Ishikawa (cell line): ENCODE data around the gene AKAP9.

ENCODE experiments used
- CEBPB ChIP-seq: IDR thresholded peaks from 2 replicates; pipeline ENCODE4 v1.6.1; 2012
- CREB1 ChIP-seq: IDR thresholded peaks from 2 replicates; pipeline ENCODE4 v1.6.1; 2012; ENCODE audit warnings: low read depth
- EGR1 ChIP-seq: IDR thresholded peaks from 2 replicates; pipeline ENCODE4 v1.6.1; 2012
- EP300 ChIP-seq: IDR thresholded peaks from 2 replicates; pipeline ENCODE4 v1.6.1; 2012; ENCODE audit warnings: borderline replicate concordance
- FOXM1 ChIP-seq: IDR thresholded peaks from 2 replicates; pipeline ENCODE4 v1.6.1; 2012; ENCODE audit warnings: low read depth, borderline replicate concordance
- MAX ChIP-seq: IDR thresholded peaks from 2 replicates; pipeline ENCODE4 v1.6.1; 2012
- NFIC ChIP-seq: IDR thresholded peaks from 2 replicates; pipeline ENCODE4 v1.6.1; 2012
- RAD21 ChIP-seq: IDR thresholded peaks from 2 replicates; pipeline ENCODE4 v1.6.1; 2012; ENCODE audit warnings: low read depth
- REST ChIP-seq: IDR thresholded peaks from 2 replicates; pipeline ENCODE4 v1.6.1; 2012; ENCODE audit warnings: low read depth, mild to moderate bottlenecking
- TAF1 ChIP-seq: IDR thresholded peaks from 2 replicates; pipeline ENCODE4 v1.6.1; 2012; ENCODE audit warnings: low read depth, mild to moderate bottlenecking
- TCF12 ChIP-seq: IDR thresholded peaks from 2 replicates; pipeline ENCODE4 v1.6.1; 2012; ENCODE audit warnings: low read depth
- TEAD4 ChIP-seq: IDR thresholded peaks from 2 replicates; pipeline ENCODE4 v1.6.1; 2012
- USF1 ChIP-seq: IDR thresholded peaks from 2 replicates; pipeline ENCODE4 v1.6.1; 2012
- YY1 ChIP-seq: IDR thresholded peaks from 2 replicates; pipeline ENCODE4 v1.6.1; 2012; ENCODE audit warnings: low read depth
- ZBTB7A ChIP-seq: IDR thresholded peaks from 2 replicates; pipeline ENCODE4 v1.6.1; 2012; ENCODE audit warnings: low read depth

Gene AKAP9

GRCh38 chr7:92010215-92010614 is 69.6 kb downstream of the AKAP9 start:
- no peak for TF ChIP-seq TEAD4
- TF ChIP-seq FOXM1: no peak
- no peak for TF ChIP-seq RAD21
- no peak for TF ChIP-seq TAF1

GRCh38 chr7:92013611-92014010 is 72.9 kb downstream of the AKAP9 start:
- no peak for TF ChIP-seq TEAD4
- TF ChIP-seq RAD21: no peak
- TF ChIP-seq NFIC: no peak
- no peak for TF ChIP-seq YY1
- no peak for TF ChIP-seq EP300
- TF ChIP-seq CREB1: no peak
- no peak for TF ChIP-seq TCF12
- TF ChIP-seq FOXM1: no peak
- TF ChIP-seq CEBPB: no peak
- no peak for TF ChIP-seq REST
- TF ChIP-seq USF1: no peak
- TF ChIP-seq MAX: no peak
- no peak for TF ChIP-seq EGR1

- no peak for TF ChIP-seq REST
- TF ChIP-seq CREB1: no peak
- no peak for TF ChIP-seq EGR1
- no peak for TF ChIP-seq FOXM1
- TF ChIP-seq EP300: no peak
- no peak for TF ChIP-seq ZBTB7A
Observed at GRCh38 chr7:92020636-92021035, 80.0 kb downstream of the AKAP9 start.

- no peak for TF ChIP-seq NFIC
- no peak for TF ChIP-seq MAX
- no peak for TF ChIP-seq YY1
Observed at GRCh38 chr7:92025260-92025659, 84.6 kb downstream of the AKAP9 start.

GRCh38 chr7:92028226-92028625 is 87.6 kb downstream of the AKAP9 start:
- no peak for TF ChIP-seq EGR1
- TF ChIP-seq EP300: no peak

- TF ChIP-seq TAF1 (no peak), EP300 (no peak), TCF12 (no peak), CREB1 (no peak), CEBPB (no peak), NFIC (no peak), EGR1 (no peak)
Observed at GRCh38 chr7:92028686-92029085, 88.0 kb downstream of the AKAP9 start.

- no peak for TF ChIP-seq REST
- TF ChIP-seq EP300: no peak
- TF ChIP-seq YY1: no peak
- no peak for TF ChIP-seq EGR1
- no peak for TF ChIP-seq TEAD4
- no peak for TF ChIP-seq TCF12
- no peak for TF ChIP-seq CEBPB
- no peak for TF ChIP-seq MAX
- TF ChIP-seq FOXM1: no peak
- no peak for TF ChIP-seq ZBTB7A
- no peak for TF ChIP-seq CREB1
Observed at GRCh38 chr7:92034116-92034515, 93.5 kb downstream of the AKAP9 start.
